Myometrial cell (primary cell): Measurements from ENCODE around the gene DZIP1. TPM values are rescaled to one million over a fixed set of nuclear protein-coding genes. Genes with fewer than 3 reads are reported as not detected.

Experiments
- total RNA-seq: library from RNA; depleted of rRNA; stranded (reverse); fragments of >200 nt; gene quantifications from 2 replicates; pipeline ENCODE4 v1.2.3, GENCODE V29; 2015

DZIP1 gene, protein sequence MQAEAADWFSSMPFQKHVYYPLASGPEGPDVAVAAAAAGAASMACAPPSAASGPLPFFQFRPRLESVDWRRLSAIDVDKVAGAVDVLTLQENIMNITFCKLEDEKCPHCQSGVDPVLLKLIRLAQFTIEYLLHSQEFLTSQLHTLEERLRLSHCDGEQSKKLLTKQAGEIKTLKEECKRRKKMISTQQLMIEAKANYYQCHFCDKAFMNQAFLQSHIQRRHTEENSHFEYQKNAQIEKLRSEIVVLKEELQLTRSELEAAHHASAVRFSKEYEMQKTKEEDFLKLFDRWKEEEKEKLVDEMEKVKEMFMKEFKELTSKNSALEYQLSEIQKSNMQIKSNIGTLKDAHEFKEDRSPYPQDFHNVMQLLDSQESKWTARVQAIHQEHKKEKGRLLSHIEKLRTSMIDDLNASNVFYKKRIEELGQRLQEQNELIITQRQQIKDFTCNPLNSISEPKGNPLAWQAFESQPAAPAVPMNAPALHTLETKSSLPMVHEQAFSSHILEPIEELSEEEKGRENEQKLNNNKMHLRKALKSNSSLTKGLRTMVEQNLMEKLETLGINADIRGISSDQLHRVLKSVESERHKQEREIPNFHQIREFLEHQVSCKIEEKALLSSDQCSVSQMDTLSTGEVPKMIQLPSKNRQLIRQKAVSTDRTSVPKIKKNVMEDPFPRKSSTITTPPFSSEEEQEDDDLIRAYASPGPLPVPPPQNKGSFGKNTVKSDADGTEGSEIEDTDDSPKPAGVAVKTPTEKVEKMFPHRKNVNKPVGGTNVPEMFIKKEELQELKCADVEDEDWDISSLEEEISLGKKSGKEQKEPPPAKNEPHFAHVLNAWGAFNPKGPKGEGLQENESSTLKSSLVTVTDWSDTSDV
- 23.4 and 24.5 TPM in 2 replicates for total RNA-seq

DNA sequence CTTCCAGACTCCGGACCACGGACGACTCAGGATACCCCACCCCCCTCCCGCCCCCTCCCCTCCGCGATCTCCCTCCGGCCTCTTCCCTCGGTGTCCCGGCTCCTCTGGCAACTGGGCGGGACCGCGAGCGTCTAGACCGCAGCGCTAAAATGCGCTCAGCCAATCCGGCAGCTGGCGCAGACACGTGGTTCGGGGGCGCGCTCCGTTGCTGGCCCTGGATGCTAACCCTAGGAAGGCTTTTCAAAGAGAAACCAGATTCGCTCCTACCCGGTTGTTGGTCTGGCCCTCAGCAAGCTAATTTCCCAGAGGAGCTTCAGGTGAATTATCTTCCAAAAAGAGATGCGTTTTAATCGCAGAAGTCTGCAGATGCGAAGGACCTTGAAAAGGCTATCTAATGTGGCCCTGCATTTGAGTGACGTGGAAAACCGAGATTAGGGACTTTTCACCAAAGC lies at the start of gene DZIP1:
Gene DZIP1 (minus strand): TSS at position 106 of the 452 bp plus-strand sequence. CDS start 2,677 bp downstream, outside the sequence.

GRCh38 chr13:95676762-95677563 lies 32.5 kb upstream of the DZIP1 start, which contains the start of gene DNAJC3:
DNAJC3 (plus strand) TSS chr13:95677139; CDS start chr13:95677256, 117 bp downstream.

GRCh38 chr13:95552539-95553441 lies 91.7 kb downstream of the DZIP1 start, which contains the start of gene CLDN10:
CLDN10 (plus strand) TSS chr13:95552720; CDS start chr13:95552754, 34 bp downstream.

Other genes starting within 250 kb of the DZIP1 start
- gene CLDN10, start 92.0 kb downstream of the DZIP1 start, total RNA-seq, result not detected in 2 replicates
- gene DNAJC3, start 32.4 kb upstream of the DZIP1 start, total RNA-seq, result 24.8 and 29.8 TPM in 2 replicates